Pons (tissue), 1 donor: ENCODE data around the gene HECW1.
"Not testable (repeated sequence)": the region's sequence is repeated elsewhere in the genome, so short reads cannot be mapped to it uniquely, and the experiment has no call there.

Experiments used
- DNase-seq: peaks from one replicate; pipeline ENCODE4 v3.0.0-alpha.2; 2016; ENCODE audit warnings: low spot score

HECW1 gene

DNA sequence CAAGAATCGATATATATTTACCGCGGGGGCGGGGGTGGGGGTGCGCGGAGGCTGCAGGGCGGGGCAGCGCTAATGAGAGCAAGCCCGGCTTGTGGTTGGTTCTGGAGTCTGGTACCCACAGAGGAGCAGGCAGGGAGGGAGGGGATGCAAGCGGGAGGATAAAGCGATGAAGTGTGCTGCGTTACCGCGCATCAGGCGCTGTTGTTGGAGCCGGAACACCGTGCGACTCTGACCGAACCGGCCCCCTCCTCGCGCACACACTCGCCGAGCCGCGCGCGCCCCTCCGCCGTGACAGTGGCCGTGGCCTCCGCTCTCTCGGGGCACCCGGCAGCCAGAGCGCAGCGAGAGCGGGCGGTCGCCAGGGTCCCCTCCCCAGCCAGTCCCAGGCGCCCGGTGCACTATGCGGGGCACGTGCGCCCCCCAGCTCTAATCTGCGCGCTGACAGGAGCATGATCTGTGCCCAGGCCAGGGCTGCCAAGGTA lies at the start of gene HECW1:
Gene HECW1 (plus strand): TSS at position 189 of the 482 bp plus-strand sequence. CDS start 131,259 bp downstream, outside the sequence.
- no peak for DNase-seq

GRCh38 chr7:43071604-43072003 lies 40.8 kb upstream of the HECW1 start:
- DNase-seq = no peak

DNA sequence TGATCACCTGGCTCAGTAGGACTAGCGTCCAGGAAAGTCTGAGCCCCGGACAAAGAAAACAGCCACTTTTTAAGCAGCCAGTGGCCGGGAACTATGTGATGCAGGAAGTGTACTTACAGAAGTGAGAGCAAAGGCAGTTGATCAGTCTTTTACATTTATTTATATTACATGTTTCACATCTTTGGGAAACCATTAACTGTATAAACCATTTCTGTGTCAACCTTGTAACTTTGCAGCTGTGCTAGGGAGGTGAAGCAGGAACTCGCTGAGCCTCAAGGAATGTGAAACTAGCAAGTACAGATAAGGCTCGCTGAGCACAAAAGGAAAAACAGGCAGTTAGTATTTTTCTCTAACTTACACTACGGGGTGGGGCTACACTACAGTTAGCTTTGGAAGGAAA lies 39.9 kb upstream of the HECW1 start:
- DNase-seq = no peak

- not testable (repeated sequence) for DNase-seq
Observed at GRCh38 chr7:43073811-43074210, 38.6 kb upstream of the HECW1 start.

GRCh38 chr7:43076189-43076605 lies 36.2 kb upstream of the HECW1 start:
- no peak for DNase-seq

DNA sequence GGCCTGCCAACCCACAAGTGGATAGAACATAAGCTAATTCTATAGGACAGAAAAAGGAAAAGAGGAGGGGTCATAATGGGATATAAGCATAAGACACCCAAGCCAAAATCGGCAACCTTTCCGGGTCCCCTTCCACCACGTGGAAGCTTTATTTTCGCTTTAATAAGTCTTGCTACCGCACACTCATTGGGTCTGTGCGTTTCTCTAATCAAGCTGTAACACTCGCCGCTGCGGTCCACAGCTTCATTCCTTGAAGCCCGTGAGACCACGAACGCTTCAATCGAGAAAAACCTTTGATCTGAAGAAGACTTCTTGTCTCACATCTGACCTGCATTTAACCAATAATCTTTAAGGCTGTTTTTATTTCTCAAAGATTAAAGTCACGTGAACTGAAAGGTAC lies 35.8 kb upstream of the HECW1 start:
- no peak for DNase-seq

DNA sequence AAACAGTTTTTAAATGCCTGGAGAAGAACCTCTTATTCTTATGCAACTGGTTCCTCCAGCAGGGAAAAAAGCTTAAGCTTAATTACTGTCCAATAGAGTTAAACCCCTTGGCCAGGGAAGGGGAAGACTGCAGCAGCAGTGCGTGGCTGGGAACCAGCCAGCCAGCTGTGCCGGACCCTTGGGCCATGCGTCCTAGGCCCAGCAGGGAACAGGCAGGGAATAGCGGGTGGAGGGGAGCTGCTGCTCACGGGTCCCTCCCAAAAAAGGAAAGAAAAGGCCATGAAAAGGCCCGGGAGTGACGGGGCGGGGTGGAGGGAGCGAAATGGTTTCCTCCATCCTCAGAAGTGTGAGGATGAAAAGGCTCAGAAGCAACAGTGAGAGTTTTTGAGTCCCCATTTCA lies 35.2 kb upstream of the HECW1 start:
- no peak for DNase-seq

GRCh38 chr7:43077732-43078391 lies 34.6 kb upstream of the HECW1 start:
- DNase-seq = no peak

DNA sequence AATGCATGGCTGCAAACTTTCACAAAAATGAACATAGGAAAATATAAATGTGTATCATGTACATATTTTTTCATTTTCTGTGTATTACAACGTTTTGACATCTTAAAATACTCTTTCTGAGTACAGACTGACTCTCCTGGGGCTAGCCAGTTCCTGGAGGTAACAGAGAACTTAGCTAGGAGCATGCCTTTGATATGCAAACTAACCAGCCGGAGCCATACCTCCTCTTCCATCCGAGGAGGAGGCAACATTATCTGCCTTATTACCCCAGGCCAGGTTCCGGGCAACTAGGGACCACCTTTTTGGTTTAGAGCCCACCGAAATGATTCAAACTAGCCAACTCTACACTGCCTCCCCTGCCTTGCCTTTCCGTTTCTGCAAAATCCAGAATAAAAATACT lies 33.7 kb upstream of the HECW1 start:
- DNase-seq = no peak

- no peak for DNase-seq
Observed at GRCh38 chr7:43081603-43082002, 30.8 kb upstream of the HECW1 start.

GRCh38 chr7:43083106-43083505 lies 29.3 kb upstream of the HECW1 start:
- no peak for DNase-seq

- no peak for DNase-seq
Observed at GRCh38 chr7:43085017-43085416, 27.4 kb upstream of the HECW1 start.

DNA sequence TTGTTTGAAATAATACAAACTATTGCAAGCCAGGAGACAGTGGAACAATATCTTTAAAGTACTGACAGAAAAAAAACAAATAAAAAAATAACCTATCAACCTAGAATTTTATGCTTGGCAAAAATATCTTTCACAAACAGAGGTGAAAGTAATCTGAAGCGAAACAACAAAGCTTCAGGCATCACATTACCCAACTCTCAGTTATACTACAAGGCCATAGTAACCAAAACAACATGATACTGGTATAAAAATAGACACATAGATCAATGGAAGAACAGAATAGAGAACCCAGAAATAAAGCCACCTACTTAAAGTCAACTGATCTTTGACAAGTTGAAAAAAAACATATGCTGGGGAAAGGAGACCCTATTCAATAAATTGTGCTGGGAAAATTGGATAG lies 26.5 kb upstream of the HECW1 start:
- no peak for DNase-seq

DNA sequence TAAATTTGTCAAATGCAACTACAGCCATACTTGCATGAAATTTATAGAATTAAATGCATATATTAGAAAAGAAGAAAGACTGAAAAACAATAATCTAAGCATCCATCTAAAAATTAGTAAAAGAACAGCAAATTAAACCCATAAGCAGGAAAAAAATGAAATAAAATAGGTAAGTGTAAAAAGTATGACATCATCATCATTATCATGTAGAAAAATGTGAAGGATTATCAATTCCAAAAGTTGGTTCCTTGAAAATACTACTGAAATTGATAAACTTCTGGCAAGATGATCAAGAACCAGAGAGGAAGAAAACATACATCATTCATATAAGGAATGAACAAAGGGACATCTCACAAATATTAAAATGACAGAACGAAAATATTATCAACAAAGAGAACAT lies 19.6 kb upstream of the HECW1 start:
- DNase-seq = no peak

- no peak for DNase-seq
Observed at GRCh38 chr7:43096875-43097274, 15.6 kb upstream of the HECW1 start.

GRCh38 chr7:43099750-43100149 lies 12.7 kb upstream of the HECW1 start:
- no peak for DNase-seq

GRCh38 chr7:43104874-43105520 lies 7.5 kb upstream of the HECW1 start:
- DNase-seq = no peak

GRCh38 chr7:43105521-43106120 lies 6.8 kb upstream of the HECW1 start:
- no peak for DNase-seq

GRCh38 chr7:43108255-43109011 lies 4.0 kb upstream of the HECW1 start:
- peak; percentile 65 for DNase-seq

- no peak for DNase-seq
Observed at GRCh38 chr7:43110791-43111535, 1.5 kb upstream of the HECW1 start.

DNA sequence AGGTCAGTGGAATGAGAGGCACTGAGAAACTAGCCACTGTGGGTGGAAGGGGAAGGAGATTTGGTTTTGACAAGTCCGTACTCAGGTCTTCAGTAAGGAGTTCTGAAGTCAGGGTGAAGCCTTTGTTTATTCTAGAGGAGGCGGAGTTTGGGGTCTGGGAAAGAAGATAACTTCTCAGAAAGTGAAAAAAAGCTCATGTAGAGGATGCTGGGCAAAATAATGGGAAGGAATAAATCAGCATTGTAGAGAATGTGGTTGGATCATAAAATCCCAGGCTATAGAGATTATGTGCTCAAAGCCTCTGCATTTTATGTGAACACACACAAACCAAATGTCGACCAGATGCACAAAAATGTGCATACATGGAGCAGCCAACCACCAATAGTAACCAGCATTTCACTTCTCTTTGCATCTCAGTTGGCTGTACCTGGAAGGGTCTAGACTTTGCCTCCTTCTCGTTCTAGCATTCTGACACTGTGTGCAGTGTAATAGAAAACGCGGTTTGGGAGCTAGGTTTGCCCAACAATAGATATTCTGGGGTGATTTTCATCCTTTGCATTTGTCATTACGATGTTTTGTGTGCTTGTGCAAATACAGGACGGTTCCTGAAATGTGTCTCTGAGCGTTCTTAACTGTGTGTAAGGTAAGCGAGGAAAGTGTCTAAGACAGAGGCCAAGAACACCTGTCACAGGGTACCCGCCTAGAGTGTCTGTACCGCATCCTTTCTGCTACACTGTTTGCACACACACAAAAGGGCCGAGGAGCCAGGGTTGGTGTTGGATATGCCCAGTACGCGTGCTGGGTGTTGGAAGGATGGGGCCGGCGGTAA lies 603 bp upstream of the HECW1 start:
- no peak for DNase-seq
